GM21447 (cell line): ENCODE results near the gene KIRREL3.

ENCODE experiments used
- ATAC-seq: cut with Tn5 transposase; IDR thresholded peaks from one replicate; pipeline ENCODE4 v1.9.1; 2021; ENCODE audit not compliant: unreplicated experiment

KIRREL3 gene

DNA sequence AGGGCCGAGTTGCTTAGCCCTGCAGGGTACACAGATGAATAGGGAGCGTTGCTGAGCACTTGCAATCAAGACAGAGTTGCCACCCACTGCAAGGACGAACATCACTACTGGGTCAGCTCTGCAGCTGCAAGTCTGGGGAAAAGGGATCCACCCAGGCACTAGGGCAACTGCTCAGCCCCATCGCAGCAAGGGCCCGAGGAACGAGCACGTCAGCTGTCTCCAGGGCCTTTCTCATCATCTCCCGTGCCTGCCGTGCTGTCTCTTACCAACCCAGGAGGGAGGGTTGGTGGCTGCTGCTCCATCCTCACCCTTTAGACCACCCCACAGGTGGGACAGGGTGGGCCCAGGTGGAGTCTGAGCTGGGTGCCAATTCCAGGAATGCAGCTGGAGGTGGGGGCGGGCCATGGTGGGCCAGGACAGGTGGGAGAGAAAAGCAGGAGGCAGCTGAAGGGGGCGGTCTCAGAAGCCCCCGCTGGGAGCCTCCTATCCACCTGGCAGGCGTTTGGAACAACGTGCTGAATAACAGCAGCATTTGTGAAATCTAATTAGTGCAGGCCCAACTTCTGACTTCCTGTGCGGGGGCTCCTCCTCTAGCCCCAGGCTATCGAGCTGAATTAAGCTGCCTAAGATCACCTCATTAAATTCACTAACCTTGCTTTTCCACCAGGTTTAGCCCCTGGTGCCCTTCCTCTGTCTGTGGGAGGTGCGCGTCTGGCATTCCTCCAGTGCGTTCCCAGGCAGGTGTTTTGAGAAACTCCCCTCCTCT is 392.6 kb downstream of the KIRREL3 start:
- no peak for ATAC-seq

DNA sequence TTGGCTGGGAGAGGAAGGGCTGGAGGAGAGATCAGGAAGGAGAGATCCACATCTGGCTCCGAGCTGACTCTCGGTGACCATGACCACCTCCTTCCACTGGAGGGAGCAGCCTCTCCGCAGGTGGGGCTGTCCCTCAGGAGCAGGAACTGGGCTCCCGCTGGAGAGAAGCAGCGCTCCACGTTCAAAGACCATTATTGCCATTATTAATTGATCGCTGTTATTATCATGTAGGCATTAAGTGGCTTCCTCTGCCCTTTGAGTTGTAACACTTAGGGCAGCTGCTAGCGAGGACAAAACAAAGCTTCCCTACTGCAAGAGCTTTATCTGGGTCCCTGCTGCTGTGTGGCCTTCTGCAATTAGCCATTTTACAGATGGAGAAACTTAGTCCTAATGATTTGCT is 393.2 kb downstream of the KIRREL3 start:
- no peak for ATAC-seq

DNA sequence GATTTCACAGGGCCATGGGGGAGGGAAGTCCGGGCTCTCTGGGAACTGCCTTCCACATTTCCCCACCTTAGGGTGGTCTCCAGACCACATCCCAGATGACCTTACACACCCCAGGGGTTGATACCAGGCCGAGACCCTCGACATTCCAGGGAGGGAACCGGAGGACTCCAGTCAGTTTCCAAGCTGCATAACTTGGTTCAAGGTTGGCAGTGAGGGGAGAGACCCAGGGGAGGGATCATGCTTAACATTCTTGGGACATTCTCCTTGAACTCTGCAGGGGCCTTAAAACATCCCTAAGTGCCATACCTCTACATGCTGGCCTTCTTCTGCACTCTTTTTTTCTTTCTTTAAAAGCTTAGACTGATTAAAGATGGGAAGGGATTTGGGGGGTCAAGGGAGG is 394.1 kb downstream of the KIRREL3 start:
- ATAC-seq: no peak

DNA sequence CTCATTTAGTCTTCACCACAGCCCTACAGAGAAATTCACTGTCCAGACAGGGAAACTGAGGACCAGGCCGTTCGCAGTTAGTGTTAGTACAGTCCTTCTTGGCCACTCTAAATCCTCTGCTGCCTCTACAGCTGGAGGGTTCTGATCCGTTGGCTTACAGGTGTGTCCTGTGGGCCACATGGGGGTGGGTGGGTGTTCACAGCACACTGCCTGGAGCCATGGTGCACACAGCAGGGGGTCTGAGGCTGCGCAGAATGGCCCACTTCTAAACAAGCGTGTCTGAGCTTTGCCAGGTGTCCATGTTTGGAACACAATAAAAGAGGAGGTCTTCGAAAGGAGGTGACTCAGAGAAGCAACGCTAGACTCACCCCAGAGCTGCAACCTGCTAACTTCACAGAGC is 396.1 kb downstream of the KIRREL3 start:
- ATAC-seq: no peak

DNA sequence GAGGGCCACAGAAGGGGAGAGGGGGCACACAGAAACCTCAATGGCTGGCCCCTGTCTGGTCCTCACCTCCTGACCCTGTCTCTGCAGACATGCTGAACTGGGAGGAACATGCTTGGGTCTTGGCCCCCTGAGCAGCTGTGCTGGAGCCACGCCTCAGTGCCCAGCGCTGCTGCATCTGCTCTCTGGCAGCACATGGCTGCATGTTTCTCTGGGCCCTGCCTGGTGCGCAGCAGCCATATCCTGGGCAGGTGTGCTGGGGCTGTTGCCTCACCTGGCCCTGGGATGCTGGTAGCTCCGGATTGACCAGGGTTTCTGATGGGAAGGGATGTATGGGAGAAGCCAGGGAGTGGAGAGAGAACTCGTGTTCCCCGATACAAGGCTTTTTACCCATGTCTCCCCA is 397.1 kb downstream of the KIRREL3 start:
- no peak for ATAC-seq

DNA sequence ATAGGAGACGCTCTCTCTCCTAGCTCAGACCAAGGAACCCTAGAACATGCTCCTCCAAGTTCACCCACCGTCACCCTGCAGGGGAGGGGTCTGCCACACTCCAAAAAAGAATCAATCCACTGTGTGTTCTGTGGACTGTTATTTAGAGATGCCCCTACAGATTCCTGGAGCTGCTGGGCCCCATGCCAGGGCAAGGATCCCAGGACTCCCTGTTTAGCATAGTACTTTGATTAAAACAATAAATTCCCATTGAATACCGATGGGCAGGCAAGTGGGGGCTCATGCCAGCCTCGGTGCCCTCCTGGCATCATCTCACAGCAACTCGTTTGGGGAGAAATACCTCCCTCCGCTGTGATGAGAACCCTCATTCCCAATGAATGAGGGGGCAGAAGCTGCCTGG is 397.6 kb downstream of the KIRREL3 start:
- ATAC-seq: no peak

DNA sequence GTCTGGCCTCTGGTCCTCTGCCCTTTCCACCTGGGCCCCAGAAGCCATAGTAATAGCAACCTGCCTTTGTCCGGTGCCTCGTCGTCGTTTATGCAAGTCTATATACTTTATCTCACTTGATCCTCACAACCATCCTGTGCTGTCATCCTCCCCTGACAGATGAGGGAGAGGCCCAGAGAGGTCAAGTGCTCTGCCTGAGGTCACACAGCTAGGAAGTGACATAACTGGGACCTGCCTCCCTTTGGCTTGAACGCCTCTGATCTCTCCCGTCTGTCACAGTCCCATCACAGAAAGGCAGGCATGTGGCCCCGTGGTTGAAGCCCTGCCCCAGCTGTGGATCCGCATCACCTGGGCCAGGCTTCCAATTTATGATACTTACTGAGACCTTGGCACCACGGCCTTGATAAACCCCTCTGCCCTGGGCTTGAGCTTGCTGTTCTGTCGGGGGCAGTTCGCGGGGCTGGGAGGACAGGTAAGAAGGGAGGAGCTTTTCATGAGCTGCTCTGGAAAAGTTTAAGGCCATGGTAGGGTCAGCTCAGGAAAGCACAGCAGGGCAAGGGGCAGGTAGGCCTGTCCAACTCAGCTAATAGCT is 398.1 kb downstream of the KIRREL3 start:
- no peak for ATAC-seq

DNA sequence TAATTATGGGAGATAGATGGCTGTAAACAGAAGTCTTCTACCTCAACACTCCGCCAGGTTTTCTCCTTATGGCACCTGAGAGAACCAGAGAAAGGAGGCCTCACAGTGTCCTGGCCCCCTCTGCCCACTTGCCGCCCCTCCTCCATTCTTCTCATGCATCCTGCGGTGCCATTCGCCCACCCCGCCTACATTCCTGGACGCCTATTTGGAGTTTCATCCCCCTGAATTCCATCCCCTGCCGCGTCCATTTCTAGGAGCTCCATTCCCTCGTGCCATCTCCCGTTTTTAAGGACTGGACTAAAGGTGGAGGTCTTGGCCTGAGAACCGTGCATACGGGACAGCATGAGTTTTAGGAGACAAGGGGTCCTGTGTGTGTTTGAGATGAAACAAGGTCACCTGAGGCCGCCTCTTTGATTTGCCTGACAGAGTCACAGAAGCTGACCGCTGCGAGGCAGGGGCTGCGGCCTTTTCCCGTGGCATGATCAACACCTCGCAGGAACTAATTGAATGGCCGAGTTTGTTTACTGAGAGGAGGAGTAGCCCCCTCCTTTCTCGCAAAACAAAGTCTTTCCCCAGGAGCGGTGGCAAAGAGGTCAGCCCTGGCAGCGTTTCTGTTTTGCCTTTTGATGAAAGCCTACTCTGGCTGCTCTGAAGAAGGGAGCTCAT is 398.9 kb downstream of the KIRREL3 start:
- no peak for ATAC-seq

DNA sequence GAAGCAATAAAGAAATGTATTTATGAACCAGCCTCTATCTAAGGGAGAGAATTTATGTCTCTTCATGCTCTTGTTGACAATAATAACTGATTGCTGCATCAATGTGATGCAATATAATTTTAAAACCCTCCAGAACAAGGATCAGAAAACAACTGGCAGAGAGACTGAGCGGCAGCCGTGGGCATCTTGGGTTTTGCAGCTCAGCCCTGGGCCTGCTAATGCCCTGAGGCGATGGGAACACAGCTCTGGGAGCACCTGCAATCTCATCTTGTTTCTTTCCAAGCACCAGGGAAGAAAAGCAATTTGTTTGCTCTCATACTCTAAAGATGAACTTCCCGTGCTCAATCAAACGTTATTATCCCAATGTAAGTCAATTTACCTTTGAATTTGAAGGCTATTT is 399.4 kb downstream of the KIRREL3 start:
- no peak for ATAC-seq

DNA sequence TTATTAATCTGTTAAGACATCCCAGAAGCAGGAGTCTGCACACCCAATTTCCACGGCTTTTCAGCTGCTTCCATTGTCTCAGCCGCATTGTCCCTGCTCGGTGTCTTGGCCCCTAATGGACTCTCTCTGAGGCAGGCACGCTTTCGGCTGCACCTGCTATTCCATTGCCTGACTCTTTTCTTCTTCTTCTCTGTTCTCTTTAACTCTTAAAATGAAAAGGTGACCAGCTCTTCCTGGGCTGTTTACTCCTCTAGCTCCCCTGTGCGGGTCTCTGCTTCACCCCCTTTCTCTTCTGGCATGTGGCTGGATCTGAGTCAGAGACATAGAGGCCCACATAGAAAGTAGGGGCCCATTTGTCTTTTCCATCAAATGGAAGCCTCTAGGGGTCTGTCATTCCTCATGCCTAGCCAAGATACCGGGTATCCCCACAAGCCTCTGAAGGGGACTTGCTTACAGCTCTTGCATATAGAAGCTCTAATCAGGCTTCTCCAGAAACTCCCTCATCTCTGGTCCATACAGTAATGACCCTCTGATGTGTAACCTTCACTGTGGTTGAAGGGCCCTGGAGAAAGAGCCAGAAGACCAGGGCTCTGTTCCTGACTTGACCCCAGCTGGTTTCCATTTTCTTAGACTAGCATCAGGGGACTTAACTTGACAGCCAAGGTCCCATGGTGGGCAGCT is 401.2 kb downstream of the KIRREL3 start:
- no peak for ATAC-seq

DNA sequence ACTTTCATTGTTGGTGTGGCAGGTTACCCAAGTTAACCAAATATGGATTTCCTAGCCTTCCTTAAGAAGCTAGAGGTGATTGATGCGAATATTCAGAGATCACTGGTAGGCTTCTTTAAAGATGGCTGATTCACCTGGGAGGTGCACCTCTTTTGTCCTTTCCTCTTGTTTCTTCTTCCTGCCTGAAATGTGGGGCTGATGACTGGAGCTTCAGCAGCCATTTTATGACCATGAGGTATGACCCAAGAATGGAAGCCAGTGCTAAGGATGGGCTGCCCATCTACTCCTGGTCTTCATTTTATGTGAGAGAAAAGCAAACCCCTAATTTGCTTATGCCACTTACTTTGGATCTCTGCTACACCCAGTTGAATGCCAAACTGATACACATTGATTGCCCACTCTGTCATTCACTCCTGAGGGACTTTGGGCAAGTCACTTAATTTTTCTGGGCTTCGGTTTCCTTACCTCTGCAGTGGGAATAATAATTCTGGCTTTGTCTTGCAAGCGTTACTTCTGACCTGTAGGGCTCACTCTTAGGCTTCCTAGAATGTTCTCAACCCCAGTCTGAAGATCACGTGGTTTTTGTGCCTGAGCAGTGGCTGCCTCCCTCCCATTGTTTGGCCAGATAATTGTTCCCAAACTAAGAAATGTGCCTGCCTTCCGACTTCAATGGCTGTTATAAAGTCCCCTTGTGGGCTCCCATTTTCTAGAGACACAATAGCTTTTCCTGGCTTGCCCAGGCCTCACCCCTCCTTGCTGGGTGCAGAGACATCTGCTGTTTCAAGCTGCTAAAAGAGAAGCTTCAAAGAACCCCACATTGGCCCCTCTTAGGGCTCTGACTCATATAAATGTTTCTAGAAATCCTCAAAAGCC is 402.0 kb downstream of the KIRREL3 start:
- no peak for ATAC-seq

DNA sequence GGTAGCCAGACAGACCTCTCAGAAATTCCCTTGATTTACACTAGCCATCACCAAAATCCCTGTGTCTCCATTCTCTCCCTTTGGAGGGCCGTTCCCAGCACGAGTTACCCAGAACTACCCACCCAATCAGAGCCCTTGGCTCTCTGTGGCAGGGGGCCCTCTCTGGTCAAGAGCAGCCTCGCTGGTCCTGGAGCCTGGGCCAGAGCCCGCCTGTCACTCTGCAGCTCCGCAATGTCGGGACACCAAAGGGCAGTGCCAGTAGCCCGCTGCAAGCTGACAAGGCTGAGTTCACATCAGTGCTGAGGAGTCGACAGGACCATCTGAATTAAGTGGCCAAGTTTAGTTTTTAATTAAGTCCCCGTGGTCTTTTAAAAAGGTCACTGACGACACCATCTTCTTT is 403.5 kb downstream of the KIRREL3 start:
- no peak for ATAC-seq

DNA sequence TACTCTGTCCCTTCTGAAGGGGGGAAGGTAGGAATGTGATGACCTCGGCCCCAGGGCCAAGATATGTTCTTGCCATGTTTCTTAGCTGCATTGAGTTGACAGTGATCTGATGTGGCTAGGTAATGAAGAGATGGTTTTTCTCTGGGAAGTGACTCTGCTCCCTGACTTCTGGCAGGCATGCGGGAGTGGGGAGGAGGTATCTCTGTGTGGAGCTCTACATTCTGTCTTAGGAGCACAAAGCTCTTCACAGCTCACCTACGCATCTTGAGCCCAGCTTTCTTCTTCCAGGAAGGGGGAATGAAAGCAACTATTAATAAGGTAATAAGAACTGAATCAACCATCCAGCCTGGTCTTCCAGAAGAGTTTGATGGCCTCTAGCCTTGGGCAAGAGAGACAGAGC is 404.1 kb downstream of the KIRREL3 start:
- no peak for ATAC-seq

DNA sequence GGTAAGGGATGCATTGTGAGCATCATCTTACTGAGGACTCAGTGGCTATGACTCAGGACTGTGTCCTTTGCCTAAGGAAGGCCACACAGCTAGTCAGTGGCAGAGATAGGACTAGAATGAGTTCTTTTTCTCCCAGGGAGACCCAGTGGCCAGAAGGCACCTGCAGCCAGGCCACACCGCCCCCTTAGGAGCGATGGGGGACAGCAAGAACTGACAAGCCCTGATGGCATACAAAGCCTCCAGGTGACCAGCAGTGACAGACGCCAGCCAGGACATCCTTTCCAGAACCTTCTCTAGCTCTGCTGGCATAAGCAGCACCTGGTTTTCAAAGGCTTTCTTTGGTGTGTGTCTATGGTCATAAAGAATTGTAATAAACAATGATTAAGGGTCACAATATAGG is 405.0 kb downstream of the KIRREL3 start:
- ATAC-seq: no peak

DNA sequence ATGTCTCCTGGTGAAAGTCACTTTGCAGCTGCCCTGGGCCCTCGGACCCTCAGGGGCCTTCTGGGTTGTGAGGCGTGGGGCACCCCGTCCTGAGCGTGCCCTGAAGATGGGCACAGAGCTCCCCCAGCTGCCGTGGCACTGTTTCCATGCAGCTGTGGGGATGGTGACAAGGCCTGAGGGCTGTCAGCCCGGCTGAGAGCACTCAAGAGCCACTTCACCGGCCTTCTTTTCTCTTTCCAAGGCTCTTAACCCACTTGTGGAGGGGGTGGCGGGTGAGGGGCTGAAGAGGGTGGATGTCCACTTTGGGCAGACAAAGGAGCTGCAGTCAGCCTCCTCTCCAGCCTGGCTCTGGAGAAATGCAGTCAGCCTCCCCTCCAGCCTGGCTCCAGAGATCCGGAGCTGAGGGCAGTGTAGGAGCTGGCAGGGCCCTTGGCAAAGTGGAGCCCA is 405.6 kb downstream of the KIRREL3 start:
- ATAC-seq: no peak

DNA sequence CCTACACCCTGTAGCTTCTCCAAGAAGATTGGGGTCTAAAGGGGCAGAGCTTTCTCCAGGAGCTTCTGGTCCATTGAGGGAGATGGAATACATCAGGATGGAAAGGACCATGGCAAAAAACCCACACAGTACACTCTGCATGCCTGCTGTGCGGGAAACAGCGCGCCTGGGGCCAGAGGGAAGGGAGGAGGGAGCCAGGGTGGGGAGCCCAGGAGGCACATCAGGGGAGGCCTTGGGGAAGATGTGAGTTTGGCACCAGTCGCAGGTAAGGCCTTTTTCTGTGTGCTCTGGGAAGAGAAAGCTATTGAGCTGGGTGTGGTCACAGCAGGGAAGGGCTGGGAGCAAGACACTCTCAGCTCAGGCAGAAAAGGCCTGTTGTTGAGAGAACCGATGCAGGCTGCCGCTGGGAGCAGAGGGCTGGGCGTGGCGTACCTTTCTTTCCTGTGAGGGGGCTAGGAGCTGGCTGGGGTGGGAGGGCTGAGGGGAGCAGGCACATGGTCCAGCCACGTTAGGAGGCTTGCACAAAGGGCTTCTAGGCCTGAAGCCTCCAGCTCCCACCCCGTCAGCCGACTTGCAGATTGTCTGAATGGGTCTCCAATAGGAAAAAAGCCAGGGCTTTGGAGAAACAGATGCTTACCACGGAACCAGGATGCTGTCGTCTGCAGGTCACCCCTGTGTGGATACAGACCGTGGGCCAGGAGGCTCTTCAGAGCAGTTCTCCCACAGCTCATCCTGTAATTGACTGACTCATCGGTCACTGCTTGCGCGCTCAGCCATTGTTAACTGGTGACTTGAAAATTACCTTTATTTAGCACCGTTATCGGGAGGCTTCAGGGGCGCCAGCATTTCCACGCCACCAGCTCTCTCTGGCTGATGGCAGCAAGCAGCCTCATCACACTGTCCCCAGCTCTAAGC is 407.8 kb downstream of the KIRREL3 start:
- no peak for ATAC-seq

DNA sequence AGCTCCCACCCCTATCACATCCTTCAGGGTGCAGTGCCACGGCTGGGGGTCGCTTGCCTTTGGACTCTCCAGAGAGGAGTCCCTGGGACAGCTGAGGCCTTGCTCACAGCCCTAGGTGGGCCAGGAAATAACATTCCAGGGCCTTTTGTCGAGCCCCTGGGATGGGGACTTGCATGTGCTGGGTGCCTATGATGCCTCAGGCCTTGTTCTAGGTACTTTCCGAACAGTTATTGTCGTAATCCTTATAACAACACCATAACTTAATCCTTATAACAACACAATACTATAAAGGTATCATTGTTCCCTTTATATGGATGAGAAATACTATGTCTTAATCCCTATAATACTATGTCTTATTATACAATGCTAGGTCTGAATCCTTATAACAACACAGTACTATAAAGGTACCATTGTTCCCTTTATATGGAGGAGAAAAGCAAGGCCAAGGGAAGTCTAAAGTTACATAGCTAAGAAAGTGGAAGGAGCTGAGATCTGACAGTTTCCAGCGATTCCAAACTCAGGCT is 408.5 kb downstream of the KIRREL3 start:
- ATAC-seq: no peak

DNA sequence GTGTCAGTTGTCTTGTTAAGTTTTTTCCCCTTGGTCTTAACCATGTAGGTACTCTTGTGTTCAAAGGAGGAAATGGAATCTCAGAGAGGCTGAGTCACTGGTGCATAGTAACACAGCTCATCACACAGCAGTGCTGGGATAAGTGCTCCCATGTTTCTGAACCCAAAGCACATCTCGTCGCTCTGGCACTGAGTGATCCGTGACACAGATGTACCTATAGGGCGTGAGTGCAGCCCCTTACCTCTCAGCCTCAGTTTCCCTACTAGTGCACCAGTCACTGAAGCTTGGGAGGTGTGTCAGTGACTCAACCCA is 411.1 kb downstream of the KIRREL3 start:
- no peak for ATAC-seq

DNA sequence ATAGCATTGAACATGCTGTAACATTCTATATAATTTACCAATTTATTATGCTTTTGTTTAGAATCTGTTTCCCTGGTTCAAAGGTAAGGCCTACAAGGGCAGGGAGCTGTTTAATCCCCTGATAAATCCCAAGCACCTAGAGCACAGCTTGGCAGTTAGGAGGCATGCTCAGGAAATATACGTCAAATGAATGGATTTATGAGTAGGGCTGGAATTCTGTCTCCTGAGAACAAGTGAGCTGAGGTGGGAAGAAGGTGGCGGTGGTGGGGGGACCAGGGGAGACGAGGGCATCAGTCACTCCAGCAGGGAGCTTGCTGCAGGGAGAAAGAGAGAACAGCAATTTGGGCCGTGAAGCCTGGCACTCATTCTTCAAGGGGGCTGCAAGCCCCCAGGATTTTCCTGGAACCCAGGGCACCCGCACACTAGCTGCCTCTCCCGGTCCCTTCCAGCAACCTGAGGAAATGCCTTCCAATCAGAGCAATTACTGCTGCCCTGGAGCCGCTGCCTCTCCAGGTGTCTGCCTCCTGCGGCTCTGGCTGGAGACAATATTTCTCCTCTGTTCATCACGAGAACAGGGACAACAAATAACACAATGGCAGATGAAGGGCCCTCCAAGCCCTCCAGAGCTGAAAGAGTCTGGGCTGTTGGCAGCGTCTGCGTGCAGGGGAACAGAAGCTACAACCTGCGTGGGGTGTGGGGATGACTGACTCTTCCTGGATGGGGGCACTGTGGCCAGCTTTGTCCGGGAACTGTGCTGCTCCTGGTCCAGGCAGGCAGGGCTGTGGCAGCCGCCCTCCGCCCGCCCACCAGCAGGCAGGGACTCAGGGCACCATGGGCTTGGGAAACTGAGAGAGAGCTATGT is 411.7 kb downstream of the KIRREL3 start:
- ATAC-seq: no peak
